Measurements from ENCODE around the gene GSPT2.
A peak's percentile ranks its signal among the peaks of the same experiment; 100 is the strongest.

The GSPT2 gene

DNA sequence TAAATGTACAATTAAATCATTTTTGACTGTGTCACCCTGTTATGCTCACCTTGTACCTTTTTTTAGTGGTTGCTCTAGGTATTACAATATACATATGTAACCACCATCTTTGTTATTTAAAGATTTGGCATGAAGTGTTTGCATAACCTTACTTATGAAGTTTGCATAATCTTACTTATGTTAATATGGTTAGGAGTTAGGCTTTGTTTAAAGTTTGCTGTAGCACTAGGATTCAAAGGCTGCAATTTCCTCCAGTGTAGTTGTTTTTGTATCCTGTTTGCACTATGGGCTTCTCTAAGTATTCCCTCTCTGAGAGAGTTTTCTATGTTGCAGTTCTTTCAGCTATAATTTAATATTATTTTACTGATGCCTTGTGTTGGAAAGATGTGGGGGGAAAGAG, 15.0 kb upstream of the GSPT2 start:
- Histone ChIP-seq H2AFZ (ENCODE audit: low read depth, low read length) (no peak overlapping the region), H3K27ac (ENCODE audit: low read length) (no peak overlapping the region), H3K36me3 (replicated peaks; ENCODE audit: low read depth, low read length) (no peaks in the 10 kb centered on the region), H4K20me1 (ENCODE audit: insufficient read depth, low read length) (no peaks in the 10 kb centered on the region), H3K9me3 (ENCODE audit: insufficient read depth, low read length) (no peaks in the 10 kb centered on the region), H3K4me1 (ENCODE audit: low read length) (no peaks in the 10 kb centered on the region), H3K4me3 (ENCODE audit: low read length) (no peak overlapping the region), H3K9ac (ENCODE audit: low read length) (no peak overlapping the region), H3K4me2 (ENCODE audit: low read length) (no peak overlapping the region), H3K79me2 (ENCODE audit: low read length) (no peaks in the 10 kb centered on the region), H3K27me3 (ENCODE audit: low read depth, low read length) (no peaks in the 10 kb centered on the region)
- TF ChIP-seq, protein P1, sequence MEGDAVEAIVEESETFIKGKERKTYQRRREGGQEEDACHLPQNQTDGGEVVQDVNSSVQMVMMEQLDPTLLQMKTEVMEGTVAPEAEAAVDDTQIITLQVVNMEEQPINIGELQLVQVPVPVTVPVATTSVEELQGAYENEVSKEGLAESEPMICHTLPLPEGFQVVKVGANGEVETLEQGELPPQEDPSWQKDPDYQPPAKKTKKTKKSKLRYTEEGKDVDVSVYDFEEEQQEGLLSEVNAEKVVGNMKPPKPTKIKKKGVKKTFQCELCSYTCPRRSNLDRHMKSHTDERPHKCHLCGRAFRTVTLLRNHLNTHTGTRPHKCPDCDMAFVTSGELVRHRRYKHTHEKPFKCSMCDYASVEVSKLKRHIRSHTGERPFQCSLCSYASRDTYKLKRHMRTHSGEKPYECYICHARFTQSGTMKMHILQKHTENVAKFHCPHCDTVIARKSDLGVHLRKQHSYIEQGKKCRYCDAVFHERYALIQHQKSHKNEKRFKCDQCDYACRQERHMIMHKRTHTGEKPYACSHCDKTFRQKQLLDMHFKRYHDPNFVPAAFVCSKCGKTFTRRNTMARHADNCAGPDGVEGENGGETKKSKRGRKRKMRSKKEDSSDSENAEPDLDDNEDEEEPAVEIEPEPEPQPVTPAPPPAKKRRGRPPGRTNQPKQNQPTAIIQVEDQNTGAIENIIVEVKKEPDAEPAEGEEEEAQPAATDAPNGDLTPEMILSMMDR (IDR thresholded peaks at IDR 0.05; ENCODE audit: low read depth, low read length): no peak
- no peak for TF ChIP-seq EZH2phosphoT487 (IDR thresholded peaks at IDR 0.05; ENCODE audit: low read depth)

DNA sequence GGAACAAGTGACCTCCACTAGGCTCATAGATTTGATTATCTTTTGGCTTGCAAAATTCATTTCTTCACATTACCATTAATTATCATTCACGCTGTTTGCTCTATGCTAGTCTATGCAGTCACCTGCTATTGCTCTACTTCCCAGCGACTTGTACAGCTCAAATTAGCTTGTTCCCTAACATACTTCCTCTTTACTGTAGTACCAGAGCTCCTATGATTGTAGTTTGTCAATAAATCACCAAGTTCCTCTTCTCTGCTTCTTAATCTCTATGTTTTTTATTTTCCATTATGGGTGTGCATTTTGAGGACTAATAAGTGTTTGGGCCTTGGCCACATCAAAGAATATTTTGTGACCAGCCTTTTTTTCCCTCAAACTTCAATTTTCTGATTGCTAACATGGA, 6.2 kb upstream of the GSPT2 start:
- no peak overlapping the region for H3K27ac ChIP-seq (ENCODE audit: low read length)
- H3K79me2 ChIP-seq (ENCODE audit: low read length): no peaks in the 10 kb centered on the region
- no peaks in the 10 kb centered on the region for H3K36me3 ChIP-seq (replicated peaks; ENCODE audit: low read depth, low read length)
- no peaks in the 10 kb centered on the region for H4K20me1 ChIP-seq (ENCODE audit: insufficient read depth, low read length)
- no peak overlapping the region for H2AFZ ChIP-seq (ENCODE audit: low read depth, low read length)
- H3K9me3 ChIP-seq (ENCODE audit: insufficient read depth, low read length): no peaks in the 10 kb centered on the region
- no peak for TF ChIP-seq EZH2phosphoT487 (IDR thresholded peaks at IDR 0.05; ENCODE audit: low read depth)
- TF ChIP-seq, protein P1 (IDR thresholded peaks at IDR 0.05; ENCODE audit: low read depth, low read length): no peak
- H3K27me3 ChIP-seq (ENCODE audit: low read depth, low read length): no peaks in the 10 kb centered on the region
- no peak overlapping the region for H3K4me3 ChIP-seq (ENCODE audit: low read length)
- peaks cover 8% of the 10 kb centered on the region for H3K4me1 ChIP-seq (ENCODE audit: low read length)
- H3K4me2 ChIP-seq (ENCODE audit: low read length): peak overlapping the region; percentile 8; the same call in 1 of the 2 replicates
- H3K9ac ChIP-seq (ENCODE audit: low read length): no peak overlapping the region

GRCh38 chrX:51742586-51742985, 656 bp upstream of the GSPT2 start:
- peaks cover 31% of the 10 kb centered on the region for H3K79me2 ChIP-seq (ENCODE audit: low read length)
- 0 out of 2 replicates have a peak, but pooled peaks cover 5% of the 10 kb centered on the region for H4K20me1 ChIP-seq (ENCODE audit: insufficient read depth, low read length)
- H2AFZ ChIP-seq (ENCODE audit: low read depth, low read length): peak overlapping the region; percentile 98
- peaks cover 21% of the 10 kb centered on the region for H3K36me3 ChIP-seq (replicated peaks; ENCODE audit: low read depth, low read length)
- peaks cover 10% of the 10 kb centered on the region; the same call in 1 of the 2 replicates for H3K4me1 ChIP-seq (ENCODE audit: low read length)
- H3K27me3 ChIP-seq (ENCODE audit: low read depth, low read length): no peaks in the 10 kb centered on the region
- H3K4me3 ChIP-seq (ENCODE audit: low read length): peak overlapping the region; percentile 97
- H3K9me3 ChIP-seq (ENCODE audit: insufficient read depth, low read length): 0 out of 2 replicates have a peak, but pooled peaks cover 5% of the 10 kb centered on the region
- H3K9ac ChIP-seq (ENCODE audit: low read length): peak overlapping the region; percentile 94; the same call in 1 of the 2 replicates
- H3K27ac ChIP-seq (ENCODE audit: low read length): no peak overlapping the region
- TF ChIP-seq EZH2phosphoT487 (IDR thresholded peaks at IDR 0.05; ENCODE audit: low read depth): no peak
- TF ChIP-seq, protein P1 (IDR thresholded peaks at IDR 0.05; ENCODE audit: low read depth, low read length): no peak
- H3K4me2 ChIP-seq (ENCODE audit: low read length): peak overlapping the region; percentile 63

DNA sequence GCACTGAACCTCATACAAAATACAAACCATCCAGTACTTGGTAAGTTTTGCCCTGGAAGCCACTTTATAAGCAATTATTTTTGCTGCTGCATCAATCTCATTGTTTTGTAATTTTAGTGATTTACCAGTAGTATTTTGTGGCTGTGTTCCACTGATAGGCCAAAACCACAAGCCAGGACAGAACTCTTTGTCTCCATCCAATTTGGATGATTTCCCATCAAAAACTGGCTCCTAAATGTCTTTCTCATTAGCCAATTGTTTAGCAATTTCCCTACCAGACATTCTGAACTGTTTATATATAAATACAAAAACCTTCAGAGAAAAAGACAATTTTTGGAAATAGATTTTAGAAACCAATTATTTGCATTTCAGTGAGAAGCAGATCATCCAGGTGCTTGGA, 4.4 kb downstream of the GSPT2 start:
- Histone ChIP-seq H3K27ac (ENCODE audit: low read length) (no peak overlapping the region), H4K20me1 (ENCODE audit: insufficient read depth, low read length) (0 out of 2 replicates have a peak, but pooled peaks cover 5% of the 10 kb centered on the region), H3K4me3 (ENCODE audit: low read length) (no peak overlapping the region), H3K36me3 (replicated peaks; ENCODE audit: low read depth, low read length) (peaks cover 21% of the 10 kb centered on the region), H3K79me2 (ENCODE audit: low read length) (peaks cover 31% of the 10 kb centered on the region), H3K4me1 (ENCODE audit: low read length) (peaks cover 8% of the 10 kb centered on the region; the same call in 1 of the 2 replicates), H2AFZ (ENCODE audit: low read depth, low read length) (no peak overlapping the region), H3K4me2 (ENCODE audit: low read length) (no peak overlapping the region), H3K9ac (ENCODE audit: low read length) (no peak overlapping the region), H3K9me3 (ENCODE audit: insufficient read depth, low read length) (0 out of 2 replicates have a peak, but pooled peaks cover 5% of the 10 kb centered on the region), H3K27me3 (ENCODE audit: low read depth, low read length) (no peaks in the 10 kb centered on the region)
- TF ChIP-seq, protein P1 (IDR thresholded peaks at IDR 0.05; ENCODE audit: low read depth, low read length): no peak
- no peak for TF ChIP-seq EZH2phosphoT487 (IDR thresholded peaks at IDR 0.05; ENCODE audit: low read depth)
